ENCODE results near the gene DDX50.
A peak's percentile ranks its signal among the peaks of the same experiment; 100 is the strongest.
"Not testable (repeated sequence)": the region's sequence is repeated elsewhere in the genome, so short reads cannot be mapped to it uniquely, and the experiment has no call there.

DDX50 gene

DNA sequence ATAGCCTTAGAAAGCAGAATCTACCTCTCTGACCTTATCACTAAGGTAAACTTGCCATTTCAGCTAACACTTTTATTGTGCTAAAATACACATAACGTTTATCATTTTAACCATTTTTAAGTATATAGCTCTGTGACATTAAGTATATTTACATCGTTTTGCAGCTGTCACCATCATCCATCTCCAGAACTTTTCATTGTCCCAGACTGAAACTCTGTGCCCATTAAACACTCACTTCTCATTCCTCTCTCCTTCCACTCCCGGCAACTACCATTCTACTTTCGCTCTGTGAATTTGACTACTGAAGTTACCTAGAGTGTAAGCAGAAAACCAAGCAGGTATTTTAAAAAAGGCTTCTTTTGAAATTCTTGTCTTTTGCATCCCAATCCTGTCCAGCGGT is 1.3 kb downstream of the DDX50 start:
- no peak for DNase-seq

DNA sequence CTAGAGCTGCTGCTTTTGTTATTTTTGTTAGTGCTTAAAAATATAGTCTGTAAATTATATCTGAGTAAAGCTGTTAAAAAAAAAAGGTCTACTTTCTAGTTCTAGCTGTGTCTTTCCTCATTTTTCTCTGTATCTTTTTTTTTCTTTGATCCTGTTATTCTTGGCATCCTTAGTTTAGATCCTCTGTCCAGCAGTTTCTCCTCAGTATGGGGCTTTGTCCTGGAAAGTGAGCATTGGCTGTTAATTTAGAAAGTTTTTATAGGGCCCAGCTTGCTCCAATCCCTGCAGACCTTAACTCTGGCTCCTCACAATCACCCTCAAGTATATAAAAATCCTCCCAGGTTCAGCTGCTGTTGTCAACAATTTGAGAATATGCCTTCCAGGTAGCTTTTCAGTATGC is 23.5 kb downstream of the DDX50 start:
- no peak for DNase-seq

DNA sequence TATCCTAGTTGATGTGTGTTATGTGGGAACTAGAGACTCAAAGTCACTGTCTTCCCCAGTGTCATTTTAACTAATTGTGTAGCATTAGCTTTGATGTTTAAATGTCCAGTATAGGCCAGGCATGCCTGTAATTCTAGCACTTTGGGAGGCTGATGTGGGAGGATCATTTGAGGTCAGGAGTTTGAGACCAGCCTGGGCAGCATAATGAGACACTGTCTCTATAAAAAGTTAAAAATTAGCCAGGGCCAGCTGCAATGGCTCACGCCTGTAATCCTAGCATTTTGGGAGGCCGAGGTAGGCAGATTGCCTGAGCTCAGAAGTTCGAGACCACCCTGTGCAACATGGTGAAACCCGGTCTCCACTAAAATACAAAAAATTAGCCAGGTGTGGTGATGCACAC is 24.4 kb downstream of the DDX50 start:
- no peak for DNase-seq

DNA sequence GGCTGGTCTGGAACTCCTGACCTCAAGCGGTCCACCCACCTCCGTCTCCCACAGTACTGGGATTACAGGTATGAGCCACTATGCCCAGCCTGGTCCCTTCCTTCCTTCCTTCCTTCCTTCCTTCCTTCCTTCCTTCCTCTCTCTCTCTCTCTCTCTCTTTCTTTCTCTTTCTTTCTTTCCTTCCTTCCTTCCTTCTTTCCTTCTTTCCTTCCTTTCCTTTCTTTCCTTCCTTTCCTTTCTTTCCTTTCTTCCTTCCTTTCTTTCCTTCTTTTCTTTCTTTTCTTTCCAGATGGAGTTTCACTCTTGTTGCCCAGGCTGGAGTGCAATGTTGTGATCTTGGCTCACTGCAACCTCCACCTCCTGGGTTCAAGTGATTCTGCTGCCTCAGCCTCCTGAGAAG is 28.0 kb downstream of the DDX50 start:
- not testable (repeated sequence) for DNase-seq

DNA sequence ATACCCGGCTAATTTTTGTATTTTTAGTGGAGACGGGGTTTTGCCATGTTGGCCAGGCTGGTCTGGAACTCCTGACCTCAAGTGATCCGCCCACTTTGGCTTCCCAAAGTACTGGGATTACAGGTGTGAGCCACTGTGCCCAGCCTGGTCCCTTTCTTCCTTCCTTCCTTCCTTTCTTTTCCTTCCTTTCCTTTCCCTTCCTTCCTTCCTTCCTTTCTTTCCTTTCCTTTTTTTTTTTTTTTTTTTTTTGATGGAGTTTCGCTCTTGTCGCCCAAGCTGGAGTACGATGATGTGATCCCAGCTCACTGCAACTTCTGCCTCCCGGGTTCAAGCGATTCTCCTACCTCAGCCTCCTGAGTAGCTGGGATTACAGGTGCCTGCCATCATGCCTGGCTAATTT is 28.8 kb downstream of the DDX50 start:
- not testable (repeated sequence) for DNase-seq

DNA sequence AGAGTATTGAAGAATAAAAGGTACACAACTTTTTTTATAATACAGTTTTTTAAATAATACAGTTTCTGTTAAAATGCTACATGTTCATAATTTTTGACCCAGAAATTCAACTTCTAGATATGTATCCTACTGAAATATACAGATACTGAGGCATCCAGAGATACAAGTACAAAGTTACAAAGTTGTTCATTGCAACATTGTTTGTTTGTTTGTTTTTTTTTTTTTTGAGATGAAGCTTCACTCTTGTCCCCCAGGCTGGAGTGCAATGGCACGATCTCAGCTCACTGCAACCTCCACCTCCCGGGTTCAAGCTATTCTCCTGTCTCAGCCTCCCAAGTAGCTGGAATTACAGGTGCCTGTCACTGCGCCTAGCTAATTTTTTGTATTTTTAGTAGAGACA is 31.7 kb downstream of the DDX50 start:
- DNase-seq, result not testable (repeated sequence)

DNA sequence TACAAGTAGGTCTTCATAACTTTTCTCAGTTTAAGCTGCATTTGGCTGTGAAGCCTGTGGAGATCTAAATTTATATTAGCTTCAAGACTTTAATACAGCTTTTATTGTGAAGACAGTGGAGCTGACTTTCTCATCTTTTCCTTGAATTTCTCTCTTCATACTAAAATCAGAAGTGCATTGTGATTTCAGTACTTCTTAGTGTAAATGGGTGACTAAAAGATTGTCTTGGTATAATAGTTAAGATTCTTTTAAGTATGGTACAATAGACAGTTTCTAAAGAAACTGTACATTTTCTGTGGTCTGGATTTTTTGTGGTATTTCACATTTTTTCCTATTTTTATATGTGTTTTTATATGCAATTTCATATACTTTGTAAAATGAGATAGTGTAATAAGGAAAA is 33.9 kb downstream of the DDX50 start:
- DNase-seq, result no peak

DNA sequence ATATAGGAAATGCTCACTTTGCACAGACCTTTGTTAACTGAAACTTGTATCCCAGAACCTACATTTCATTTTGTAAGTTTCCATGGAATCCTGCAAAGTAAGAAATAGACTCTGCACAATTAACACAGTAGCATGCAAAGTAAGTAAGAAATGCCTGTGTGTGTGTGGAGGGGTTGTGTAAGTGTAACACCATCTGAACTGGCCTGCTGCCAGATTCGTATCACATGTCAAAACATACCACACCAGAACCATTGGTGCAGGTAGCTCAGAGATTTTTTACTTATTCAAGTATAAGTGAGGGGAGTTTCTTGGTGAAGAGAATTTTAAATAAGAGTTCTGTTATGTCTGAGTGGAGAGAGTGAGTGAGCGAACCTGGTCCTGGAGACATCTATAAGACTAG is 37.0 kb downstream of the DDX50 start:
- no peak for DNase-seq

DNA sequence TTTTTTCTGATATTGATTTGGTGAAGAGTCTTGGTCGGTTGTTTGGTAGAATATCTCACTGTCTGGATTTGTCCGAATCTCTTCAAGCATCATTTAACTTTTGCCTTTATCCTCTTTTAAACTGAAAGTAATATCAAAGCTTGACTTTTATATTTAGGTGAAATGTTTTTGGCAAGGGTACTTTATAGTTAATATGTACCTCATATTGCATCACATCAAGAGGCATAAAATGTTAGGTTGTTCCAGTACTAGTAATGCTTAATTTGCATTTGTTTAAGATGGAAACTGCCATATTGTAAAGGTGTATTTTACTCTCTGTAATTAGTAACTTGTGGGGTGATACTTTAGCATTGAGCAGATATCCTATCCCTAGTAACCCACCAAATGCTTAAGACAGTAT is 37.8 kb downstream of the DDX50 start:
- no peak for DNase-seq

DNA sequence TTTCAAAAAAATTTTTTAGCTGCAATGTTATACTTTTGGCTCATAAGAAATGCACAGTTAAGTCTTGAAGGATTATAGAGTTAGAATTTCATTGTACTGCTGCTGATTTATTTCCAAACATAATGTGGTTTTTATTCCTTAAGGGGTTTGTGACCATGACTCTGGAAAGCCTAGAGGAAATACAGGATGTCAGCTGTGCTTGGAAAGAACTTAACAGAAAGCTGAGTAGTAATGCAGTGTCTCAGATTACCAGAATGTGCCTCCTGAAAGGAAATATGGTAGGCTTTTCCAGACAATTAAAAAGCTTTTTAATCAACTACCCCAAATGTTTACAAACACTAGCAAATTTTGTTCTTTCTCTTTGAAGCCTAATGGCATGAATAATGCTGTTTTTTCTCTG is 39.8 kb downstream of the DDX50 start:
- not testable (repeated sequence) for DNase-seq

DNA sequence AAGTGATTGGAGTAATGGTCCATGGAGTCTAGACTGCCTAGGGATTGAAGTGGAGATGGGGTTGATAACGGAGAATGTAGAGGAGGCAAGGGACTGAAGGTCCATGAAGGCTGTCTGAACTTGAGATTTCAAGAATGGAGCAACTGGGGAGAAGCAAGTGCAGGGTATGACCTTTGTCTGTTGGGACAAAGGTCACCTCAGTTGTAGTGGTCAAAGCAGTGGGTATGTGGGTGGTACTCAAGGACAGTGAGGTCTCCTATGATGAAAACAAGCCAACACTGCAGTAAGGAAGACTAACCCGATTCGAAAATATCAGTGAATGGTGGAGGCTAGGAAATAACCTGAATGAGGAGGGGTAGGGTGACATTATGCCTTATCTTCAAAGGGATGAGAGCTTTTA is 49.5 kb downstream of the DDX50 start:
- no peak for DNase-seq

DNA sequence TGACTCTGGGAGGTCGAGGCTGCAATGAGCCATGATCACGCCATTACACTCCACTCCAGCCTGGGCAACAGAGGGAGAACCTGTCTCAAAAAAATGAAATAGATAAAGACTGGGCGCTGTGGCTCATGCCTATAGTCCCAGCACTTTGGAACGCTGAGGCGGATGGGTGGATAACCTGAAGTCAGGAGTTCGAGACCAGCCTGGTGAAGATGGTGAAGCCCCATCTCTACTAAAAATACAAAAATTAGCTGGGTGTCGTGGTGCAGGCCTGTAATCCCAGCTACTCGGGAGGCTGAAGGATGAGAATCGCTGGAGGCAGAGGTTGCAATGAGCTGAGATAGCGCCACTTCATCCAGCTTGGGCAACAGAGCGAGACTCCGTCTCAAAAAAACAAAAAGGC is 53.8 kb downstream of the DDX50 start:
- no peak for DNase-seq

DNA sequence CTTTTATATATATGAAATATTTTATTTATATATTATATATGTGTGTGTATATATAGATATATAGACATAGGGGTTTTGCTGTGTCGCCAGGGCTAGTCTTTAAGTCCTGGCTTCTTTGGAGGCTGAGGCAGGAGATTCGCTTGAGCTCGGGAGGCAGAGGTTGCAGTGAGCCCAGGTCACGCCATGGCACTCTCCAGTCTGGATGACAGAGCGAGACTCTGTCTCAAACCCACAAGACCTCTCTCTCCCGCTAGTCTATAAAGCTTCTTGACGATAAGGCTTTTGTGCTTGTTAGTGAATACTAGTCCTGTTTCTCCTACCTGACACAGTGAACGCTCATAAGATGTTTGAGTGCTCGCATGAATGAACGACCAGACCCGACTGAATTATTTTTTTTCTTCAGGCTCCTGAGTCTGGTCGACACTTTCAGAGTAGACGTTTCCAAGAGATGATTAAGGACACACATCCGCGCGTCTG is 54.3 kb downstream of the DDX50 start:
- DNase-seq, result no peak

DNA sequence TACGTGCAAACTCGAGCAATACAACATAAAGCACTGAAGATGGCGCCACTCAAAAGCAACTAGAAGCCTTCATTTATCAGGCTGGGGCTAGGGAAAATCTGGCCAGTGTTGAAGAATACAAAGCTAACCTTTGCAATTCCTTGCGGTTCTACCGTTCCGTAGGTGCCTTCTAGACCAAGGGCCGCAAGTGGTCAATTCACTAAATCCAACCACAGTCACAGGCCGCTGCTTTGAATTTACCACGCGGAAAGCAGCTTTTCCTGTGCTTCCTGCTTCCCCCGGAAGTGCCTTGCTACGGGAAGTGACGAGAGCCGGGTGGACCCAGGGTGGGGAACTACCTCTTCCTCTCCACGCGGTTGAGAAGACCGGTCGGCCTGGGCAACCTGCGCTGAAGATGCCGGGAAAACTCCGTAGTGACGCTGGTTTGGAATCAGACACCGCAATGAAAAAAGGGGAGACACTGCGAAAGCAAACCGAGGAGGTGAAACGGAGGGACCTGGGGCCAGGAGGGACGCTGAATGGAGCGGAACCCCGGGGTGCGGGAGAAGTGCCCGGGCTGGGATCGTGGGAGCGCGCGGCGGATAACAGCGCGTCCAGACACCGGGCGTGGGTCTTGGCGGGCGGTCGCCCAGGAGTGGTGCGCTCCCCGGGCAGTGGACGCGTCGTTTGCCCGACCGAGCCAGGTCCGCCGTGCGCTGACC is 54.9 kb downstream of the DDX50 start, which contains the start of gene DDX21:
Gene DDX21 (plus strand): TSS at position 339 of the 701 bp plus-strand sequence. CDS start 56 bp downstream, at position 395.
- peak; percentile 92 for DNase-seq

DNA sequence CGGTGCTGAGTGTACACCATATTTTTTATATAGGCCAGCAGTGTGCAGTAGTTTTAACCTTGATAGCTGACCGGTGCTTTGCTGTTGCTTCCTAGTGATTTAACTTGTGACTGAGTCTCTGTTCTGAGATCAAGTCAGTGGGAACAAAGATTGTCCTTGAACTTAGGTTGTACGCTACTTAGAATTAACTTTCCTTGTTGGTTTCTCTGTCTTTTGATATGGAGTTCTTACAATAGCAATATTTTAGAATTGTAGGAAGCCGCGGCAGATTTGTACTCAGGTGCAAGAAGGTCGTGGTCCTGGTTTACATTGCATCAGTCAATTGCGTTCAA is 56.1 kb downstream of the DDX50 start:
- no peak for DNase-seq

DNA sequence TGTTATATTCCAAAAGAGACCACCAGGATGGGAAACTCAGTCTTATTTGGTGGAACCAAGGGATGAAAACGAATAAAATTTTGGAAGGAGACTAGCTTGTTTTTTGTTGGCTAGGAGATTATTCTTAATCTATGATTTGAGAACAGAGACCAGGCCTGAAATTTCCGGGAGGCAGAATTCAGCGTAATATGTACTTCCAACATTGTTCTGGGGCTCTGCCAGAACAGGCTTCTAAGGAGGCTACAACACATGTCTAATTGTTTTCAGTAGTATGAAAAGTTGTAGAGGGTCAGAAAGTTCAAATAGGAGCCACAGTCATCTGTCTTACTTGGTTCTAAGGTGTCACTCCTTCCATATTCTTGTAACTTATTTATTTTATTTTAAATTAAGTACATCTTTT is 56.5 kb downstream of the DDX50 start:
- no peak for DNase-seq

DNA sequence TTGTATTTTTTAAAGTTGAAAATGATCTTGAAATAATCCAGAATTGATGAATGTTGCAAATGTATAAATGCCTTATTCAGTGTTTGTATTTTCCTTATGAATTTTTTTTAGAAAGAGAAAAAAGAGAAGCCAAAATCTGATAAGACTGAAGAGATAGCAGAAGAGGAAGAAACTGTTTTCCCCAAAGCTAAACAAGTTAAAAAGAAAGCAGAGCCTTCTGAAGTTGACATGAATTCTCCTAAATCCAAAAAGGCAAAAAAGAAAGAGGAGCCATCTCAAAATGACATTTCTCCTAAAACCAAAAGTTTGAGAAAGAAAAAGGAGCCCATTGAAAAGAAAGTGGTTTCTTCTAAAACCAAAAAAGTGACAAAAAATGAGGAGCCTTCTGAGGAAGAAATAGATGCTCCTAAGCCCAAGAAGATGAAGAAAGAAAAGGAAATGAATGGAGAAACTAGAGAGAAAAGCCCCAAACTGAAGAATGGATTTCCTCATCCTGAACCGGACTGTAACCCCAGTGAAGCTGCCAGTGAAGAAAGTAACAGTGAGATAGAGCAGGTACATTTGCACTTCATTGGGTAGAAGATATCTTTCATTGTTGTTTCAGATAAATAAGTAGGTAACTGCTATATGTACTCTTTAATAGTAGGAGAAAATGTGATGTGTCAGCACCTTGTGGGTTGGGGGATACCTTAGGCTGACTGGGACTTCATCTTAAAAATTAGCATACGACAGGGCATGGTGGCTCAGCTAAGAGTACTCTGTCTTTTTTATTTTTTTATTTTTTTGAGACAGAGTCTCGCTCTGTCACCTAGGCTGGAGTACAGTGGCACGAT is 58.8 kb downstream of the DDX50 start:
- DNase-seq, result no peak

DNA sequence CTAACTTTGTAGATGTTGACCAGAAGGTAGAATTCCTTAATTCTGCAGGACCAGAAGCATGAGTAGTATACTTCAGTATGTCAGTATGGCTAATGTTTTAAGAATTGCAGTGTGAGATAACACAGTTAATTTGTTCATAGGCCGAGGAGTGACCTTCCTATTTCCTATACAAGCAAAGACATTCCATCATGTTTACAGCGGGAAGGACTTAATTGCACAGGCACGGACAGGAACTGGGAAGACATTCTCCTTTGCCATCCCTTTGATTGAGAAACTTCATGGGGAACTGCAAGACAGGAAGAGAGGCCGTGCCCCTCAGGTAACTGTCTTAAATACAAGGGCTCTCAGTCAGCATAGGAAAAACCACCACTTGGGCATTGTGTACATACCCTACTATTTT is 62.0 kb downstream of the DDX50 start:
- DNase-seq, result no peak

DNA sequence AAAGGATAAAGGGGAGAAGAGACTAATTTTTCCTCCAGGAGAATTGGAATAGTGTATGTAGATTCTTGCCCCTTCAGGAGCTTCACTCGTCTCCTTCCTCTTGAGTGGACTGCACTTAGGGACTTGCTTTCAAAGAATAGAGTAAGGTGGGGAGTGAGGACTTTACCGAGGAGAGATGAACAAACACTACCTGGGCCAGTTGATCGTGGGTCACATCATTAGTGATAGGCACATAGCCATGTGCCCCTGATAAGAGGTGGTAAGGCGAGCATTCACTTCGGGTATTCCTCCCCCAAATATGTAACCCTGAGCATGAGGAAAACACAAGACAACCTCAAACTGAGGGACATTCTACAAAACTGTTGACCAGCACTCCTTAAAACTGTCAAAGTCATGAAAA is 72.9 kb downstream of the DDX50 start:
- DNase-seq, result no peak

DNA sequence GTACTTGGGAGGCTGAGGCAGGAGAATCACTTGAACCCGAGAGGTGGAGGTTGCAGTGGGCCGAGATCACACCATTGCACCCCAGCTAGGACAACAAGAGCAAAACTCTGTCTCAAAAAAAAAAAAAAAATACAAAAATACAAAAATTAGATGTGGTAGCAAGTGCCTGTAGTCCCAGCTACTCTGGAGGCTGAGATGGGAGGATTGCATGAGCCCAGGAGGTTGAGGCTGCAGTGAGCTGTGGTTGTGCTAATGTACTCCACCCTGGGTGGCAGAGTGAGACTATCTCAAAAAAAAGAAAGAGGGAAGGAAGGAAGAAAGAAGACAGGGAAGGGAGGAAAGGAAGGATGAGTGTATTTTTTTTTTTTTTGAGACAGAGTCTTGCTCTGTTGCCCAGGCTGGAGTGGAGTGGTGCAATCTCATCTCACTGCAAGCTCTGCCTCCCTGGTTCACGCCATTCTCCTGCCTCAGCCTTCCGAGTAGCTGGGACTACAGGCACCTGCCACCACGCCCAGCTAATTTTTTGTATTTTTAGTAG is 74.9 kb downstream of the DDX50 start:
- DNase-seq, result not testable (repeated sequence)

DNA sequence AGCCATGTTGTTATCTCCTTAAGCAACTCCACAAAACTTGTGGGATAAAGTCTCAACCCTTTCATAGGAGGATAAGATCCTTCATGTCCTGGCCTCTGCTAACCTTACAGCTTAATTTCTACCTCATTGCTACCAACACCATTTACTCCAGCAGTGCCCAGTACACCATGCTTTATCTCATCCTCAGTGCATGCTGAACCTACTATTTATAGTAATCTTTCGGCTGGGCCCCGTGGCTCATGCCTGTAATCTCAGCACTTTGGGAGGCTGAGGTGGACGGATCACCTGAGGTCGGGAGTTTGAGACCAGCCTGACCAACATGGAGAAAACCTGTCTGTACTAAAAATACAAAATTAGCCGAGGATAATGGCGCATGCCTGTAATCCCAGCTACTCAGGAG is 78.6 kb downstream of the DDX50 start:
- DNase-seq, result not testable (repeated sequence)

DNA sequence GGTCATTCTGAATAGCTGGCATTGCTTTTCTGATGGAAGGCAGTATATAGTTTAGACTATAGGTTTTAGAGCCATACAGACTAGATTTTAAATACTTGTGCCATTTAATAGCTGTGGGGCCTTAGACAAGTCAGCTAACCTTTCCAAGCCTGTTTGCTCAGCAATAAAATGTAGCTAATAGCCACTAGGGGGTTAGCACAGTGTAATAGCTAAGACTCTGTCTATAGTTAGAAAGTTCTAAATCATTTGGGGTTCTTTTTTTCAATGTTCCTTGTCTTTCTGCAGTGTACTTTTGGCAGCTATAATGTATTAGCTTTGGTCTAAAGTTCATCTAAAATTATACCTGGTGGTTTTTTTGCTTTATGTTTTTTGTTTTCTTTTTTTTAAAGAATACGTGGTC is 80.0 kb downstream of the DDX50 start:
- no peak for DNase-seq

DNA sequence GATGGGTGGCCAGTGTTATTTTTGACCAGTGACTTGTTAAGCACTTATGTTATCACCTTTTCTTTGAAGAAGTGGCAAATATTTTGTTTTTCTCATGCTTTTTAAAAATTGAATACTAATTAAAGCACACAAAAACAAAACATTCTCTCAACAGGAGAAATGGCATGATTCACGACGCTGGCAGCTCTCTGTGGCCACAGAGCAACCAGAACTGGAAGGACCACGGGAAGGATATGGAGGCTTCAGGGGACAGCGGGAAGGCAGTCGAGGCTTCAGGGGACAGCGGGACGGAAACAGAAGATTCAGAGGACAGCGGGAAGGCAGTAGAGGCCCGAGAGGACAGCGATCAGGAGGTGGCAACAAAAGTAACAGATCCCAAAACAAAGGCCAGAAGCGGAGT is 81.3 kb downstream of the DDX50 start:
- DNase-seq, result no peak

DNA sequence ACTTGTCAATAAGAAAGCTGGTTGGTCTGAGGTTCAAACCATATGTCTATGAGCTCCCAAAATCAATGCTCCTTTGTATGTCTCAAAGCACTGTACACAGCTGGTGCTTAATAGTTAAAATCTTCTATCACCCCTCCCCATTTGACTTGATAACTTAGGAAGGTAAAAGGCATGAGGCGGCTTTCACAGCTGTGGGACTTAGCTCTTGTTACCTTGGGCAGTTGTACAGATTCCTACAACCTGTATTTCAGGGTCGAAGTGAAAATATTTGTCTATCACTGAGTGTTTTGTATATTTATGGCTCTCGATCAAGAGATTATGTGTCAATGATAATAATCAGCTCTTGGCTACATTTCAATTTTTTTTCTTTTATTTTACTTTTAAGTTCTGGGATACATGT is 86.5 kb downstream of the DDX50 start:
- DNase-seq, result no peak

All from CD4-positive, alpha-beta T cell treated with Interleukin-21 for 1 hour (primary cell).